WTC11 (cell line): Measurements from ENCODE around the gene RBM20. TPM values are rescaled to one million over a fixed set of nuclear protein-coding genes. Genes with fewer than 3 reads are reported as not detected.
"Not testable (repeated sequence)": the region's sequence is repeated elsewhere in the genome, so short reads cannot be mapped to it uniquely, and the experiment has no call there.

Source experiments
- ATAC-seq: fragments of 200-7000 bp; cut with Tn5 transposase; 2 replicates; pipeline ENCODE4 v1.10.0; 2021; ENCODE audit warnings: mild to moderate bottlenecking, moderate library complexity
- CTCF ChIA-PET: fragments of 300-600 bp; sonication (Branson Sonifier 250); formaldehyde crosslinking; loops from one replicate; lab custom pipeline; 2021; ENCODE audit warnings: antibody characterized with exemption; lab: Charles Lee
- POLR2A ChIA-PET: fragments of 350-600 bp; sonication (Branson Sonifier 250); formaldehyde crosslinking; loops from one replicate; lab custom pipeline; 2021; ENCODE audit warnings: antibody characterized with exemption; lab: Charles Lee
- DNase-seq: peaks from one replicate; pipeline ENCODE4 v3.0.0; 2021; ENCODE audit warnings: low spot score
- H3K27ac Mint-ChIP-seq: 2 replicates; pipeline ENCODE4 v1.8.0; 2021; ENCODE audit warnings: mixed read lengths
- H3K27me3 Mint-ChIP-seq: 2 replicates; pipeline ENCODE4 v1.8.0; 2021; ENCODE audit warnings: low read depth, mild to moderate bottlenecking, moderate library complexity, mixed read lengths
- H3K36me3 Mint-ChIP-seq: 2 replicates; pipeline ENCODE4 v1.8.0; 2021; ENCODE audit warnings: mixed read lengths
- H3K4me1 Mint-ChIP-seq: 2 replicates; pipeline ENCODE4 v1.8.0; 2022; ENCODE audit warnings: mixed read lengths
- H3K4me3 Mint-ChIP-seq: 2 replicates; pipeline ENCODE4 v1.8.0; 2021; ENCODE audit warnings: mild to moderate bottlenecking, moderate library complexity, mixed read lengths
- H3K9me3 Mint-ChIP-seq: 2 replicates; pipeline ENCODE4 v1.8.0; 2021; ENCODE audit warnings: mixed read lengths
- FOXK1 ChIP-seq: sonication (generic); formaldehyde crosslinking; IDR thresholded peaks from 2 replicates; pipeline ENCODE4 v1.8.0; 2022; ENCODE audit warnings: mild to moderate bottlenecking, moderate library complexity, missing genetic modification reagents
- GTF2I ChIP-seq: fragments of 250-450 bp; sonication (Bioruptor Pico); conservative IDR thresholded peaks from 2 replicates; pipeline ENCODE4 v1.4.0; 2021; ENCODE audit warnings: mild to moderate bottlenecking
- IRF2 ChIP-seq: sonication (generic); formaldehyde crosslinking; IDR thresholded peaks from 2 replicates; pipeline ENCODE4 v1.8.0; 2022; ENCODE audit warnings: low read depth, missing genetic modification reagents, borderline replicate concordance
- JUN ChIP-seq: sonication (generic); formaldehyde crosslinking; IDR thresholded peaks from 2 replicates; pipeline ENCODE4 v1.8.0; 2023; ENCODE audit warnings: mild to moderate bottlenecking, missing genetic modification reagents
- MYBL2 ChIP-seq: sonication (generic); formaldehyde crosslinking; IDR thresholded peaks from 2 replicates; pipeline ENCODE4 v1.8.1; 2023; ENCODE audit warnings: mild to moderate bottlenecking, moderate library complexity, missing genetic modification reagents
- OVOL2 ChIP-seq: fragments of 250-450 bp; sonication (Bioruptor Pico); IDR thresholded peaks from 2 replicates; pipeline ENCODE4 v1.9.0; 2021; ENCODE audit warnings: mild to moderate bottlenecking, borderline replicate concordance
- ZNF317 ChIP-seq: sonication (generic); formaldehyde crosslinking; IDR thresholded peaks from 2 replicates; pipeline ENCODE4 v1.8.1; 2023; ENCODE audit warnings: low read depth, mild to moderate bottlenecking, moderate library complexity, missing genetic modification reagents, borderline replicate concordance
- total RNA-seq: library from RNA; stranded (reverse); gene quantifications from 3 replicates; pipeline ENCODE4 v1.2.3, GENCODE V29; 2021
- TF ChIP-seq, protein P1 (sequence below): sonication (generic); formaldehyde crosslinking; conservative IDR thresholded peaks from 2 replicates; pipeline ENCODE4 v1.8.1; 2023; ENCODE audit warnings: mild to moderate bottlenecking, low read depth, missing genetic modification reagents, moderate library complexity
- TF ChIP-seq, protein P2 (sequence below): fragments of 250-450 bp; sonication (Bioruptor Pico); IDR thresholded peaks from 2 replicates; pipeline ENCODE4 v2.1.2; 2022; ENCODE audit warnings: mild to moderate bottlenecking, moderate library complexity
- TF ChIP-seq, protein P3 (sequence below): sonication (generic); formaldehyde crosslinking; IDR thresholded peaks from 2 replicates; pipeline ENCODE4 v1.8.0; 2022; ENCODE audit warnings: mild to moderate bottlenecking, missing genetic modification reagents
- TF ChIP-seq, protein P4 (sequence below): fragments of 250-450 bp; sonication (Bioruptor Pico); IDR thresholded peaks from 2 replicates; pipeline ENCODE4 v1.9.0; 2021; ENCODE audit warnings: mild to moderate bottlenecking
- TF ChIP-seq, protein P5 (sequence below): fragments of 250-450 bp; sonication (Bioruptor Pico); IDR thresholded peaks from 2 replicates; pipeline ENCODE4 v1.9.0; 2021; ENCODE audit warnings: moderate library complexity, mild to moderate bottlenecking, inconsistent platforms, borderline replicate concordance

Gene RBM20
- total RNA-seq, 1 experiment from 2014 or later = 0.52 TPM

DNA sequence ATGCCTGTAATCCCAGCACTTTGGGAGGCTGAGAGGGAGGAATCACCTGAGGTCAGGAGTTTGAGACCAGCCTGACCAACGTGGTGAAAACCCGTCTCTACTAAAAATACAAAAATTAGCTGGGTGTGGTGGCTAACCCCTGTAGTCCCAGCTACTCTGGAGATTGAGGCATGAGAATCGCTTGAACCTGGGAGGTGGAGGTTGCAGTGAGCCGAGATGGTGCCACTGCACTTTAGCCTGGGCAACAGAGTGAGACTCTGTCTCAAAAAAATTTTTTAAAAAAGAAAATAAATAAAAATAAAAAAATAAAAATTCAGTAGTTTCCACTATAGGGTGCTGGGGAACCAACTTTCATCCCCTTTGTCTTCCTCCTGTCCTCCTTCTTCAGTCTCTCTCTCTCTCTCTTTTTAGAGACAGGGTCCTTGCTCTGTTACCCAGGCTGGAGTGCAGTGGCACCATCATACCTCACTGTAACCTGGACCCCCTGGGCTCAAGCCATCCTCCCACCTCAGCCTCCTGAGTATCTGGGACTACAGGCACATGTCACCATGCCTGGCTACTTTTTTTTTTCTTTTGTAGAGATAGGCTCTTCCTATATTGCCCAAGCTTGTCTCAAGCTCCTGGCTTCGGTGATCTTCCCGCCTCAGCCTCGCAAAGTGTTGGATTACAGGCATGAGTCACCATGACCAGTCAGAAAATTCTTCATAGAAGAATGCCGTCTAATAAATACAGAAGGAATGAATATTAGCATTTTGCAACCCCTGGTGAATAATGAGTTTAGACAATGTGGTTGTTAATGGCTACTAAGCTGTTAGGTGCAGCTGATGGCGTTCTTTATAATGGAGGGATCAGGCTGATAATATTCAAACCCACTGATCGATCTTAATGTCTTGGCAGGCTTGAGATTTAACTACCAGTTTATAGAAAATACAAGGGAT lies 20.6 kb downstream of the RBM20 start:
- H3K9me3 Mint-ChIP-seq = no peaks in the 10 kb centered on the region
- H3K27ac Mint-ChIP-seq = no peak overlapping the region
- ATAC-seq = no peak
- DNase-seq = no peak
- POLR2A ChIA-PET = no interaction called here
- TF ChIP-seq MYBL2 = no peak
- TF ChIP-seq IRF2 (CRISPR knock-in tag) = no peak
- TF ChIP-seq, protein P1, sequence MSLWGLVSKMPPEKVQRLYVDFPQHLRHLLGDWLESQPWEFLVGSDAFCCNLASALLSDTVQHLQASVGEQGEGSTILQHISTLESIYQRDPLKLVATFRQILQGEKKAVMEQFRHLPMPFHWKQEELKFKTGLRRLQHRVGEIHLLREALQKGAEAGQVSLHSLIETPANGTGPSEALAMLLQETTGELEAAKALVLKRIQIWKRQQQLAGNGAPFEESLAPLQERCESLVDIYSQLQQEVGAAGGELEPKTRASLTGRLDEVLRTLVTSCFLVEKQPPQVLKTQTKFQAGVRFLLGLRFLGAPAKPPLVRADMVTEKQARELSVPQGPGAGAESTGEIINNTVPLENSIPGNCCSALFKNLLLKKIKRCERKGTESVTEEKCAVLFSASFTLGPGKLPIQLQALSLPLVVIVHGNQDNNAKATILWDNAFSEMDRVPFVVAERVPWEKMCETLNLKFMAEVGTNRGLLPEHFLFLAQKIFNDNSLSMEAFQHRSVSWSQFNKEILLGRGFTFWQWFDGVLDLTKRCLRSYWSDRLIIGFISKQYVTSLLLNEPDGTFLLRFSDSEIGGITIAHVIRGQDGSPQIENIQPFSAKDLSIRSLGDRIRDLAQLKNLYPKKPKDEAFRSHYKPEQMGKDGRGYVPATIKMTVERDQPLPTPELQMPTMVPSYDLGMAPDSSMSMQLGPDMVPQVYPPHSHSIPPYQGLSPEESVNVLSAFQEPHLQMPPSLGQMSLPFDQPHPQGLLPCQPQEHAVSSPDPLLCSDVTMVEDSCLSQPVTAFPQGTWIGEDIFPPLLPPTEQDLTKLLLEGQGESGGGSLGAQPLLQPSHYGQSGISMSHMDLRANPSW (CRISPR knock-in tag) = no peak
- no peak for TF ChIP-seq JUN (CRISPR knock-in tag)
- no peaks in the 10 kb centered on the region for H3K36me3 Mint-ChIP-seq
- H3K4me3 Mint-ChIP-seq = no peak overlapping the region
- CTCF ChIA-PET = interaction anchor here (0.6 kb wide), 1 partner anchor 37 kb away, joined by 3 read pairs; no protein-coding TSS in a partner anchor
- peaks cover 37% of the 10 kb centered on the region for H3K27me3 Mint-ChIP-seq
- H3K4me1 Mint-ChIP-seq = peaks cover 36% of the 10 kb centered on the region

DNA sequence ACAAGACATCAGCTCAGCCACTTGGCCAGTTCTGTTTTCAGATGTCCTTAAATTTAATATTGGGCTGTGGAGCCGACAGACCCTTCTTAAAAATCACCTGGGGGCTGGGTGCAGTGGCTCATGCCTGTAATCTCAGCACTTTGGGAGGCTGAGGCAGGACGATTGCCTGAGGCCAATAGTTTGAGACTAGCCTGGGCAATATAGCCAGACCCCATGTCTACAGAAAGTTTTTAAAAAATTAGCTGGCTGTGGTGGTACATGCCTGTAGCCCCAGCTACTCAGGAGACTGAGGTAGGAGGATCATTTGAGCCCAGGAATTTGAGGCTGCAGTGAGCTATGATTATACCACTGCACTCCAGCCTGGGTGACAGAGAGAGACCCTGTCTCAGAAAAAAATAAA lies 22.1 kb downstream of the RBM20 start:
- not testable (repeated sequence) for H3K4me3 Mint-ChIP-seq, ATAC-seq, H3K9me3 Mint-ChIP-seq, H3K27ac Mint-ChIP-seq, H3K36me3 Mint-ChIP-seq, DNase-seq
- ChIA-PET POLR2A (interaction anchor here (0.7 to 1.3 kb wide), 2 partner anchors 23 to 548 kb away, joined by 3 read pairs; partner anchors contain the start of gene RBM20), CTCF (interaction anchor here (1.2 to 1.4 kb wide), 2 partner anchors 15 to 138 kb away, joined by 3 to 4 read pairs; no protein-coding TSS in a partner anchor)
- Mint-ChIP-seq H3K27me3 (peaks cover 52% of the 10 kb centered on the region), H3K4me1 (peaks cover 33% of the 10 kb centered on the region)

DNA sequence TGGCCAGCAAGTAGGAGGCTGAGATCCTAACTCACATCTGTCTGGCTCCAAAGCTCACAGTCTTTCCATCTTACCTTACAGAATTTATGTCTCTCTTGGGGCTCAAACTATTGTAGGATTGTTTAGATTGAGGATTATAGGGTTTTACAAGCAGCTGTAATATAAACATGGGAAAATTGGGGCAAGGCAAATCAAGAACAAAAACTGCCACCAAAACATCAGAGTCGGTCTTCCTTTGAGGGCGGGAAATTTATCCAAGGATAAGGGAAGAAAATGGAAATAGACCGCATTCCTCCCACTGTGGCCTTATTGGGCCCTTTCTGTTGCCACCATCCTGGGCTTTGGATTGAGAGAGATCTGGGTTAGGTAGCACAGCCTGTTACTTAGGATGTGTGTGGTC lies 22.5 kb downstream of the RBM20 start:
- peaks cover 33% of the 10 kb centered on the region for H3K4me1 Mint-ChIP-seq
- no peak overlapping the region for H3K27ac Mint-ChIP-seq
- peaks cover 56% of the 10 kb centered on the region for H3K27me3 Mint-ChIP-seq
- no peak overlapping the region for H3K4me3 Mint-ChIP-seq
- H3K36me3 Mint-ChIP-seq = no peaks in the 10 kb centered on the region
- no peak for ATAC-seq
- no peak for TF ChIP-seq GTF2I (CRISPR knock-in tag)
- no peak for TF ChIP-seq OVOL2 (CRISPR knock-in tag)
- TF ChIP-seq, protein P2, sequence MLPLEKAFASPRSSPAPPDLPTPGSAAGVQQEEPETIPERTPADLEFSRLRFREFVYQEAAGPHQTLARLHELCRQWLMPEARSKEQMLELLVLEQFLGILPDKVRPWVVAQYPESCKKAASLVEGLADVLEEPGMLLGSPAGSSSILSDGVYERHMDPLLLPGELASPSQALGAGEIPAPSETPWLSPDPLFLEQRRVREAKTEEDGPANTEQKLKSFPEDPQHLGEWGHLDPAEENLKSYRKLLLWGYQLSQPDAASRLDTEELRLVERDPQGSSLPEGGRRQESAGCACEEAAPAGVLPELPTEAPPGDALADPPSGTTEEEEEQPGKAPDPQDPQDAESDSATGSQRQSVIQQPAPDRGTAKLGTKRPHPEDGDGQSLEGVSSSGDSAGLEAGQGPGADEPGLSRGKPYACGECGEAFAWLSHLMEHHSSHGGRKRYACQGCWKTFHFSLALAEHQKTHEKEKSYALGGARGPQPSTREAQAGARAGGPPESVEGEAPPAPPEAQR = no peak
- no peak for TF ChIP-seq ZNF317 (CRISPR knock-in tag)
- TF ChIP-seq FOXK1 = no peak
- TF ChIP-seq, protein P3, sequence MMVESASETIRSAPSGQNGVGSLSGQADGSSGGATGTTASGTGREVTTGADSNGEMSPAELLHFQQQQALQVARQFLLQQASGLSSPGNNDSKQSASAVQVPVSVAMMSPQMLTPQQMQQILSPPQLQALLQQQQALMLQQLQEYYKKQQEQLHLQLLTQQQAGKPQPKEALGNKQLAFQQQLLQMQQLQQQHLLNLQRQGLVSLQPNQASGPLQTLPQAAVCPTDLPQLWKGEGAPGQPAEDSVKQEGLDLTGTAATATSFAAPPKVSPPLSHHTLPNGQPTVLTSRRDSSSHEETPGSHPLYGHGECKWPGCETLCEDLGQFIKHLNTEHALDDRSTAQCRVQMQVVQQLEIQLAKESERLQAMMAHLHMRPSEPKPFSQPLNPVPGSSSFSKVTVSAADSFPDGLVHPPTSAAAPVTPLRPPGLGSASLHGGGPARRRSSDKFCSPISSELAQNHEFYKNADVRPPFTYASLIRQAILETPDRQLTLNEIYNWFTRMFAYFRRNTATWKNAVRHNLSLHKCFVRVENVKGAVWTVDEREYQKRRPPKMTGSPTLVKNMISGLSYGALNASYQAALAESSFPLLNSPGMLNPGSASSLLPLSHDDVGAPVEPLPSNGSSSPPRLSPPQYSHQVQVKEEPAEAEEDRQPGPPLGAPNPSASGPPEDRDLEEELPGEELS (CRISPR knock-in tag) = no peak
- TF ChIP-seq, protein P4, sequence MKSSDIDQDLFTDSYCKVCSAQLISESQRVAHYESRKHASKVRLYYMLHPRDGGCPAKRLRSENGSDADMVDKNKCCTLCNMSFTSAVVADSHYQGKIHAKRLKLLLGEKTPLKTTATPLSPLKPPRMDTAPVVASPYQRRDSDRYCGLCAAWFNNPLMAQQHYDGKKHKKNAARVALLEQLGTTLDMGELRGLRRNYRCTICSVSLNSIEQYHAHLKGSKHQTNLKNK (CRISPR knock-in tag) = no peak
- TF ChIP-seq, protein P5, sequence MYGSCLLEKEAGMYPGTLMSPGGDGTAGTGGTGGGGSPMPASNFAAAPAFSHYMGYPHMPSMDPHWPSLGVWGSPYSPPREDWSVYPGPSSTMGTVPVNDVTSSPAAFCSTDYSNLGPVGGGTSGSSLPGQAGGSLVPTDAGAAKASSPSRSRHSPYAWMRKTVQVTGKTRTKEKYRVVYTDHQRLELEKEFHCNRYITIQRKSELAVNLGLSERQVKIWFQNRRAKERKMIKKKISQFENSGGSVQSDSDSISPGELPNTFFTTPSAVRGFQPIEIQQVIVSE = no peak
- ChIA-PET POLR2A (interaction anchor here (0.7 to 1.3 kb wide), 2 partner anchors 23 to 549 kb away, joined by 3 read pairs; partner anchors contain the start of gene RBM20), CTCF (interaction anchor here (1.2 to 3.0 kb wide), 3 partner anchors 14 to 138 kb away, joined by 3 to 9 read pairs (median 4); no protein-coding TSS in a partner anchor)
- no peaks in the 10 kb centered on the region for H3K9me3 Mint-ChIP-seq
- DNase-seq = no peak
